ENCODE results near the gene REN. TPM values are rescaled to one million over a fixed set of nuclear protein-coding genes. Genes with fewer than 3 reads are reported as not detected.

Gene REN
- total and polyA plus RNA-seq, 4 donors: 0.23 to 0.75 (median 0.29) TPM

- 86 to 88% methylated on average over 7 of the region's 7 CpGs for WGBS, 2 donors
- no peak for TF ChIP-seq CTCF (IDR thresholded peaks at IDR 0.05; ENCODE audit: control extremely low read depth, extremely low read depth)
- H3K27ac ChIP-seq (ENCODE audit: low read depth in 1 of 2, low read length in 1 of 2): no peak overlapping the region
- DNase-seq (no peak), ATAC-seq (ENCODE audit: insufficient read depth, low FRiP score) (no peak)
- H3K27me3 ChIP-seq (ENCODE audit: control insufficient read depth in 3 of 3, insufficient read depth in 3 of 3, low read length in 2 of 3): no peaks in the 10 kb centered on the region
- H3K9ac ChIP-seq (ENCODE audit: insufficient read depth in 1 of 2, low read length in 2 of 2): no peak overlapping the region
- H3K4me1 ChIP-seq (ENCODE audit: control insufficient read depth in 5 of 5, insufficient read depth in 5 of 5, low read length in 5 of 5): peaks cover 0 to 8% (median 0%) of the 10 kb centered on the region in 5 donors
- H3K36me3 ChIP-seq (ENCODE audit: control insufficient read depth in 4 of 4, insufficient read depth in 4 of 4, low read length in 4 of 4): no peaks in the 10 kb centered on the region
- no peak overlapping the region for H3K4me3 ChIP-seq
- H3K9me3 ChIP-seq (ENCODE audit: control insufficient read depth in 4 of 4, insufficient read depth in 3 of 4, low read length in 3 of 4): no peaks in the 10 kb centered on the region
Observed at GRCh38 chr1:204146965-204147364, 19.2 kb downstream of the REN start.

GRCh38 chr1:204146309-204146708 is 19.8 kb downstream of the REN start:
- no peaks in the 10 kb centered on the region for H3K9me3 ChIP-seq (ENCODE audit: control insufficient read depth in 4 of 4, insufficient read depth in 3 of 4, low read length in 3 of 4)
- no peak overlapping the region for H3K9ac ChIP-seq (ENCODE audit: insufficient read depth in 1 of 2, low read length in 2 of 2)
- no peak overlapping the region for H3K4me3 ChIP-seq
- DNase-seq (no peak), ATAC-seq (ENCODE audit: insufficient read depth, low FRiP score) (no peak)
- H3K4me1 ChIP-seq (ENCODE audit: control insufficient read depth in 5 of 5, insufficient read depth in 5 of 5, low read length in 5 of 5): peaks cover 0 to 8% (median 0%) of the 10 kb centered on the region in 5 donors
- H3K27me3 ChIP-seq (ENCODE audit: control insufficient read depth in 3 of 3, insufficient read depth in 3 of 3, low read length in 2 of 3): no peaks in the 10 kb centered on the region
- no peaks in the 10 kb centered on the region for H3K36me3 ChIP-seq (ENCODE audit: control insufficient read depth in 4 of 4, insufficient read depth in 4 of 4, low read length in 4 of 4)
- 90 to 94% methylated on average over 6 of the region's 6 CpGs for whole genome bisulfite sequencing, 2 donors
- H3K27ac ChIP-seq (ENCODE audit: low read depth in 1 of 2, low read length in 1 of 2): no peak overlapping the region
- no peak for TF ChIP-seq CTCF (IDR thresholded peaks at IDR 0.05; ENCODE audit: control extremely low read depth, extremely low read depth)

- no peak for TF ChIP-seq CTCF (IDR thresholded peaks at IDR 0.05; ENCODE audit: control extremely low read depth, extremely low read depth)
- WGBS, 2 donors: 68 to 77% methylated on average over 4 of the region's 4 CpGs
- no peak overlapping the region for H3K27ac ChIP-seq (ENCODE audit: low read depth in 1 of 2, low read length in 1 of 2)
- no peak overlapping the region for H3K9ac ChIP-seq (ENCODE audit: insufficient read depth in 1 of 2, low read length in 2 of 2)
- H3K4me3 ChIP-seq: no peak overlapping the region
- H3K27me3 ChIP-seq (ENCODE audit: control insufficient read depth in 3 of 3, insufficient read depth in 3 of 3, low read length in 2 of 3): no peaks in the 10 kb centered on the region
- H3K4me1 ChIP-seq (ENCODE audit: control insufficient read depth in 5 of 5, insufficient read depth in 5 of 5, low read length in 5 of 5): peaks cover 0 to 8% (median 0%) of the 10 kb centered on the region in 5 donors
- DNase-seq: no peak
- no peaks in the 10 kb centered on the region for H3K9me3 ChIP-seq (ENCODE audit: control insufficient read depth in 4 of 4, insufficient read depth in 3 of 4, low read length in 3 of 4)
- ATAC-seq (ENCODE audit: insufficient read depth, low FRiP score): no peak
- peaks cover 0 to 1% (median 0%) of the 10 kb centered on the region in 4 donors for H3K36me3 ChIP-seq (ENCODE audit: control insufficient read depth in 4 of 4, insufficient read depth in 4 of 4, low read length in 4 of 4)
Observed at GRCh38 chr1:204145033-204145504, 21.1 kb downstream of the REN start.
